ENCODE data around the gene MCC. TPM values are rescaled to one million over a fixed set of nuclear protein-coding genes. Genes with fewer than 3 reads are reported as not detected.

The MCC gene
- total and polyA plus RNA-seq, 4 donors, result 9.0 to 47.3 (median 14.7) TPM

DNA sequence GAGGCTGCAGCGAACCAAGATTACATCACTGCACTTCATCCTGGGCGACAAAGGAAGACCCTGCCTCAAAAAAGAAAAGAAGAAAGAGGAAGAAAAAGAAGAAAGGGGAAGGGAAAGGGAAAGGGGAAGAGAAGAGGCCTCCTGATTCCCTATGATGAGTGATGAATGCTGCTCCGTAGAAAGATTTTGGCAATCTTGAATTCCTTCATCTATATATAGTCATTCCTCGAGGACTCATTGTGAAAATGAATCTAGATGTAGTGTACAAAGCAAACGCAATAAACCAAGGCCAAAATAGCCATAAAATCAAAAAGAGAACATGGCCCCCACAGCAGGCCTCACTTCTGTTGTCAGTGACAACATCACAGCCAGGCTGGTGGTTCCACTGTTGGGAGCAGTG lies 293.7 kb downstream of the MCC start:
- H3K9ac ChIP-seq (ENCODE audit: low read depth in 1 of 2, low read length in 2 of 2), result no peak overlapping the region
- peak overlapping the region; percentile 33 to 80 for H3K27ac ChIP-seq (ENCODE audit: low read depth in 1 of 2, low read length in 2 of 2)
- no peaks in the 10 kb centered on the region for H3K27me3 ChIP-seq (ENCODE audit: control insufficient read depth in 4 of 4, insufficient read depth in 4 of 4, low read length in 3 of 4)
- H3K4me1 ChIP-seq (ENCODE audit: control insufficient read depth in 4 of 4, insufficient read depth in 4 of 4, low read length in 3 of 4), result peaks cover 5 to 31% (median 14%) of the 10 kb centered on the region in 4 donors
- WGBS, result 70% methylated on average over 5 of the region's 5 CpGs
- DNase-seq (ENCODE audit: low spot score), result no peak
- no peaks in the 10 kb centered on the region for H3K9me3 ChIP-seq (ENCODE audit: control insufficient read depth in 4 of 4, low read length in 3 of 4)
- H3K36me3 ChIP-seq (ENCODE audit: control insufficient read depth in 4 of 4, insufficient read depth in 3 of 4, low read depth in 1 of 4, low read length in 3 of 4), result no peaks in the 10 kb centered on the region
- H3K4me3 ChIP-seq (ENCODE audit: low read depth in 1 of 3, low read length in 3 of 3), result no peak overlapping the region
- TF ChIP-seq FOXA2 (IDR thresholded peaks at IDR 0.05) (no peak), RAD21 (IDR thresholded peaks at IDR 0.05) (no peak), GABPA (IDR thresholded peaks at IDR 0.05 in 1 of 2, conservative IDR thresholded peaks at IDR 0.05 in 1 of 2) (no peak), JUND (IDR thresholded peaks at IDR 0.05) (no peak), EGR1 (IDR thresholded peaks at IDR 0.05; ENCODE audit: low read depth in 2 of 2) (no peak), YY1 (IDR thresholded peaks at IDR 0.05) (no peak)
- TF ChIP-seq, protein P1, sequence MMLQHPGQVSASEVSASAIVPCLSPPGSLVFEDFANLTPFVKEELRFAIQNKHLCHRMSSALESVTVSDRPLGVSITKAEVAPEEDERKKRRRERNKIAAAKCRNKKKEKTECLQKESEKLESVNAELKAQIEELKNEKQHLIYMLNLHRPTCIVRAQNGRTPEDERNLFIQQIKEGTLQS (IDR thresholded peaks at IDR 0.05), result no peak

DNA sequence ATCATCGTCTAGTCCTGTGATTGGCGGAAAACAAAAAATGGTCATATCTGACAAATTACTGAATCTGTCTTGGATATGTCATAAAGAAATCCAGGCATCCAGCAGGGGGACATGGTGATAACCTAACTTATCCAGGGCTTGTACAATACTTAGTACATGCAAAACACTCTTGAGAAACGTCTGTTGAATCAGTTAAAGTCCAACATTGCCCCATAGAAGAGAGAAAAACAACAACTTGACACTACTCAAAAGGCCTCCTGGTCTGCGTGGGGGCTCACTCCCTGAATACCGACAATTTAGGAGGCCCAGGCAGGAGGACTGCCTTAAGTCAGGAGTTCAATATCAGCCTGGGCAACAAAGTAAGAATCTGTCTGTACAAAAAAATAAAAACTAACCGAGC lies 294.1 kb downstream of the MCC start:
- WGBS, result 50% methylated on average over 6 of the region's 6 CpGs
- no peak overlapping the region for H3K4me3 ChIP-seq (ENCODE audit: low read depth in 1 of 3, low read length in 3 of 3)
- DNase-seq (ENCODE audit: low spot score), result no peak
- H3K36me3 ChIP-seq (ENCODE audit: control insufficient read depth in 4 of 4, insufficient read depth in 3 of 4, low read depth in 1 of 4, low read length in 3 of 4), result no peaks in the 10 kb centered on the region
- H3K27ac ChIP-seq (ENCODE audit: low read depth in 1 of 2, low read length in 2 of 2), result peak overlapping the region; percentile 33 to 80
- no peaks in the 10 kb centered on the region for H3K9me3 ChIP-seq (ENCODE audit: control insufficient read depth in 4 of 4, low read length in 3 of 4)
- H3K4me1 ChIP-seq (ENCODE audit: control insufficient read depth in 4 of 4, insufficient read depth in 4 of 4, low read length in 3 of 4), result peaks cover 5 to 33% (median 14%) of the 10 kb centered on the region in 4 donors
- H3K27me3 ChIP-seq (ENCODE audit: control insufficient read depth in 4 of 4, insufficient read depth in 4 of 4, low read length in 3 of 4), result no peaks in the 10 kb centered on the region
- TF ChIP-seq FOXA1 (IDR thresholded peaks at IDR 0.05) (no peak), SP1 (IDR thresholded peaks at IDR 0.05) (peak; percentile 56), RXRA (IDR thresholded peaks at IDR 0.05) (peak; percentile 59 to 66), HNF4A (conservative IDR thresholded peaks at IDR 0.05) (peak; percentile 86 to 91), FOXA2 (IDR thresholded peaks at IDR 0.05) (peak; percentile 46), RAD21 (IDR thresholded peaks at IDR 0.05) (peak; percentile 70 to 87), NR2F2 (IDR thresholded peaks at IDR 0.05) (no peak), GABPA (IDR thresholded peaks at IDR 0.05 in 1 of 2, conservative IDR thresholded peaks at IDR 0.05 in 1 of 2) (no peak), EGR1 (IDR thresholded peaks at IDR 0.05; ENCODE audit: low read depth in 2 of 2) (peak in 1 of 2 donors; percentile 40), JUND (IDR thresholded peaks at IDR 0.05) (peak; percentile 46 to 58), HNF4G (IDR thresholded peaks at IDR 0.05) (peak; percentile 80), YY1 (IDR thresholded peaks at IDR 0.05) (peak; percentile 29), TAF1 (conservative IDR thresholded peaks at IDR 0.05) (no peak)
- TF ChIP-seq, protein P2, sequence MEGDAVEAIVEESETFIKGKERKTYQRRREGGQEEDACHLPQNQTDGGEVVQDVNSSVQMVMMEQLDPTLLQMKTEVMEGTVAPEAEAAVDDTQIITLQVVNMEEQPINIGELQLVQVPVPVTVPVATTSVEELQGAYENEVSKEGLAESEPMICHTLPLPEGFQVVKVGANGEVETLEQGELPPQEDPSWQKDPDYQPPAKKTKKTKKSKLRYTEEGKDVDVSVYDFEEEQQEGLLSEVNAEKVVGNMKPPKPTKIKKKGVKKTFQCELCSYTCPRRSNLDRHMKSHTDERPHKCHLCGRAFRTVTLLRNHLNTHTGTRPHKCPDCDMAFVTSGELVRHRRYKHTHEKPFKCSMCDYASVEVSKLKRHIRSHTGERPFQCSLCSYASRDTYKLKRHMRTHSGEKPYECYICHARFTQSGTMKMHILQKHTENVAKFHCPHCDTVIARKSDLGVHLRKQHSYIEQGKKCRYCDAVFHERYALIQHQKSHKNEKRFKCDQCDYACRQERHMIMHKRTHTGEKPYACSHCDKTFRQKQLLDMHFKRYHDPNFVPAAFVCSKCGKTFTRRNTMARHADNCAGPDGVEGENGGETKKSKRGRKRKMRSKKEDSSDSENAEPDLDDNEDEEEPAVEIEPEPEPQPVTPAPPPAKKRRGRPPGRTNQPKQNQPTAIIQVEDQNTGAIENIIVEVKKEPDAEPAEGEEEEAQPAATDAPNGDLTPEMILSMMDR (IDR thresholded peaks at IDR 0.05; ENCODE audit: low read depth, low read length, missing input control), result peak; percentile 58
- TF ChIP-seq, protein P3, sequence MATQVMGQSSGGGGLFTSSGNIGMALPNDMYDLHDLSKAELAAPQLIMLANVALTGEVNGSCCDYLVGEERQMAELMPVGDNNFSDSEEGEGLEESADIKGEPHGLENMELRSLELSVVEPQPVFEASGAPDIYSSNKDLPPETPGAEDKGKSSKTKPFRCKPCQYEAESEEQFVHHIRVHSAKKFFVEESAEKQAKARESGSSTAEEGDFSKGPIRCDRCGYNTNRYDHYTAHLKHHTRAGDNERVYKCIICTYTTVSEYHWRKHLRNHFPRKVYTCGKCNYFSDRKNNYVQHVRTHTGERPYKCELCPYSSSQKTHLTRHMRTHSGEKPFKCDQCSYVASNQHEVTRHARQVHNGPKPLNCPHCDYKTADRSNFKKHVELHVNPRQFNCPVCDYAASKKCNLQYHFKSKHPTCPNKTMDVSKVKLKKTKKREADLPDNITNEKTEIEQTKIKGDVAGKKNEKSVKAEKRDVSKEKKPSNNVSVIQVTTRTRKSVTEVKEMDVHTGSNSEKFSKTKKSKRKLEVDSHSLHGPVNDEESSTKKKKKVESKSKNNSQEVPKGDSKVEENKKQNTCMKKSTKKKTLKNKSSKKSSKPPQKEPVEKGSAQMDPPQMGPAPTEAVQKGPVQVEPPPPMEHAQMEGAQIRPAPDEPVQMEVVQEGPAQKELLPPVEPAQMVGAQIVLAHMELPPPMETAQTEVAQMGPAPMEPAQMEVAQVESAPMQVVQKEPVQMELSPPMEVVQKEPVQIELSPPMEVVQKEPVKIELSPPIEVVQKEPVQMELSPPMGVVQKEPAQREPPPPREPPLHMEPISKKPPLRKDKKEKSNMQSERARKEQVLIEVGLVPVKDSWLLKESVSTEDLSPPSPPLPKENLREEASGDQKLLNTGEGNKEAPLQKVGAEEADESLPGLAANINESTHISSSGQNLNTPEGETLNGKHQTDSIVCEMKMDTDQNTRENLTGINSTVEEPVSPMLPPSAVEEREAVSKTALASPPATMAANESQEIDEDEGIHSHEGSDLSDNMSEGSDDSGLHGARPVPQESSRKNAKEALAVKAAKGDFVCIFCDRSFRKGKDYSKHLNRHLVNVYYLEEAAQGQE (IDR thresholded peaks at IDR 0.05), result no peak
- TF ChIP-seq, protein P4, sequence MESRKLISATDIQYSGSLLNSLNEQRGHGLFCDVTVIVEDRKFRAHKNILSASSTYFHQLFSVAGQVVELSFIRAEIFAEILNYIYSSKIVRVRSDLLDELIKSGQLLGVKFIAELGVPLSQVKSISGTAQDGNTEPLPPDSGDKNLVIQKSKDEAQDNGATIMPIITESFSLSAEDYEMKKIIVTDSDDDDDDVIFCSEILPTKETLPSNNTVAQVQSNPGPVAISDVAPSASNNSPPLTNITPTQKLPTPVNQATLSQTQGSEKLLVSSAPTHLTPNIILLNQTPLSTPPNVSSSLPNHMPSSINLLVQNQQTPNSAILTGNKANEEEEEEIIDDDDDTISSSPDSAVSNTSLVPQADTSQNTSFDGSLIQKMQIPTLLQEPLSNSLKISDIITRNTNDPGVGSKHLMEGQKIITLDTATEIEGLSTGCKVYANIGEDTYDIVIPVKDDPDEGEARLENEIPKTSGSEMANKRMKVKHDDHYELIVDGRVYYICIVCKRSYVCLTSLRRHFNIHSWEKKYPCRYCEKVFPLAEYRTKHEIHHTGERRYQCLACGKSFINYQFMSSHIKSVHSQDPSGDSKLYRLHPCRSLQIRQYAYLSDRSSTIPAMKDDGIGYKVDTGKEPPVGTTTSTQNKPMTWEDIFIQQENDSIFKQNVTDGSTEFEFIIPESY (IDR thresholded peaks at IDR 0.05), result peak; percentile 43
- TF ChIP-seq, protein P1 (IDR thresholded peaks at IDR 0.05), result peak; percentile 79
- TF ChIP-seq, protein P5, sequence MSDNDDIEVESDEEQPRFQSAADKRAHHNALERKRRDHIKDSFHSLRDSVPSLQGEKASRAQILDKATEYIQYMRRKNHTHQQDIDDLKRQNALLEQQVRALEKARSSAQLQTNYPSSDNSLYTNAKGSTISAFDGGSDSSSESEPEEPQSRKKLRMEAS (IDR thresholded peaks at IDR 0.05), result peak; percentile 52
- H3K9ac ChIP-seq (ENCODE audit: low read depth in 1 of 2, low read length in 2 of 2), result no peak overlapping the region

Measured in liver (tissue), 9 donors.